ENCODE results near the gene JPH3. TPM values are rescaled to one million over a fixed set of nuclear protein-coding genes. Genes with fewer than 3 reads are reported as not detected.

The JPH3 gene
- polyA plus RNA-seq, 1 experiment: 0.02 TPM

DNA sequence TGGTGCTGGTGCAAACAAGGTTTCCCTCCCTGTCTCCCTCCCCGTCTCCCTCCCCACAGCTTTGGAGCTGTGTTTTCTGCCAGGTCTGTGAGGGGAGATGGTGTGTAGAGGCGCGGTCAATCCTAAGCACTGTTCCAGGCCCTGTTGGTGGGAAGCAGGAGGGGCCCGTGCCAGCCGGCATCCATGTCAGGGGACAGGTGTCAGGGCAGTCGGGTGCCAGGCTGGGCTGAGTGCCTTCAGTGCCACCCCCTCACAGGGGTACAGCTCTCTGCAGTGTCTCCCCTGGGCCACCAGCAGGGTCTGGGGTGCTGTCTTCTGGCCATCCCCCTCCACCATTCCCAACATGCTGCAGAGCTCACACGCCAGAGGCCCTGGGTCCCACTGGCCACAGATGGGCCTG is 89.9 kb downstream of the JPH3 start:
- peaks cover 9% of the 10 kb centered on the region for H3K27me3 ChIP-seq (ENCODE audit: control insufficient read depth, insufficient read depth, low read length)
- no peak overlapping the region for H3K27ac ChIP-seq (ENCODE audit: low read depth, low read length)
- H3K4me3 ChIP-seq (ENCODE audit: low read depth, low read length): no peak overlapping the region
- TF ChIP-seq, protein P1, sequence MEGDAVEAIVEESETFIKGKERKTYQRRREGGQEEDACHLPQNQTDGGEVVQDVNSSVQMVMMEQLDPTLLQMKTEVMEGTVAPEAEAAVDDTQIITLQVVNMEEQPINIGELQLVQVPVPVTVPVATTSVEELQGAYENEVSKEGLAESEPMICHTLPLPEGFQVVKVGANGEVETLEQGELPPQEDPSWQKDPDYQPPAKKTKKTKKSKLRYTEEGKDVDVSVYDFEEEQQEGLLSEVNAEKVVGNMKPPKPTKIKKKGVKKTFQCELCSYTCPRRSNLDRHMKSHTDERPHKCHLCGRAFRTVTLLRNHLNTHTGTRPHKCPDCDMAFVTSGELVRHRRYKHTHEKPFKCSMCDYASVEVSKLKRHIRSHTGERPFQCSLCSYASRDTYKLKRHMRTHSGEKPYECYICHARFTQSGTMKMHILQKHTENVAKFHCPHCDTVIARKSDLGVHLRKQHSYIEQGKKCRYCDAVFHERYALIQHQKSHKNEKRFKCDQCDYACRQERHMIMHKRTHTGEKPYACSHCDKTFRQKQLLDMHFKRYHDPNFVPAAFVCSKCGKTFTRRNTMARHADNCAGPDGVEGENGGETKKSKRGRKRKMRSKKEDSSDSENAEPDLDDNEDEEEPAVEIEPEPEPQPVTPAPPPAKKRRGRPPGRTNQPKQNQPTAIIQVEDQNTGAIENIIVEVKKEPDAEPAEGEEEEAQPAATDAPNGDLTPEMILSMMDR (IDR thresholded peaks at IDR 0.05; ENCODE audit: low read depth, low read length): no peak
- peaks cover 4% of the 10 kb centered on the region; the same call in 1 of the 2 replicates for H3K9me3 ChIP-seq (ENCODE audit: control insufficient read depth, insufficient read depth, low read length)
- ChIA-PET POLR2A (interaction anchor here (0.9 kb wide), 1 partner anchor 179 kb away, joined by 6 read pairs; no protein-coding TSS in a partner anchor), CTCF (no interaction called here)
- no peak for DNase-seq (ENCODE audit: low read depth, low spot score)

DNA sequence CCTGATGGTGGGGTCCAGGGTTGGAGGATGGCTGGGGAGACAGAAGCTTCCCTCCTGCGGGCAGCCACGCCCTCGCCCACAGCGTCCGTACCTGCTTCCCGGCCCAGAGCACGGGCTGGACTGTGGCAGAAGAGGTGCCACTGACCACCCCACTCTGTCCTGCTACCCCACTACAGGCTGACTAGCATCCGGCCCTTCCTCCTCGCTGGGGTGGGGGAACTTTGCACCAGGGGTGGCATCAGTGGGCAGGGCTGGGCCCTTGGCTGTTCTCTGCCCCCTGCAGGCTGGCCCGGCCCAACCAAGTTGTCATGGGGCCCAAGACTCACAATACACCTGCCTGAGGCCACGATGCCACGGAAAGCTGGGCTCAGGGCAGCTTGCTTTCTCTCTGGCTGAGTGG is 90.4 kb downstream of the JPH3 start:
- ChIA-PET CTCF (no interaction called here), POLR2A (interaction anchor here (0.9 kb wide), 1 partner anchor 179 kb away, joined by 6 read pairs; no protein-coding TSS in a partner anchor)
- no peak for DNase-seq (ENCODE audit: low read depth, low spot score)
- Histone ChIP-seq H3K4me3 (ENCODE audit: low read depth, low read length) (no peak overlapping the region), H3K9me3 (ENCODE audit: control insufficient read depth, insufficient read depth, low read length) (peaks cover 4% of the 10 kb centered on the region; the same call in 1 of the 2 replicates), H3K27me3 (ENCODE audit: control insufficient read depth, insufficient read depth, low read length) (peaks cover 9% of the 10 kb centered on the region), H3K27ac (ENCODE audit: low read depth, low read length) (no peak overlapping the region)
- TF ChIP-seq, protein P1 (IDR thresholded peaks at IDR 0.05; ENCODE audit: low read depth, low read length): no peak

DNA sequence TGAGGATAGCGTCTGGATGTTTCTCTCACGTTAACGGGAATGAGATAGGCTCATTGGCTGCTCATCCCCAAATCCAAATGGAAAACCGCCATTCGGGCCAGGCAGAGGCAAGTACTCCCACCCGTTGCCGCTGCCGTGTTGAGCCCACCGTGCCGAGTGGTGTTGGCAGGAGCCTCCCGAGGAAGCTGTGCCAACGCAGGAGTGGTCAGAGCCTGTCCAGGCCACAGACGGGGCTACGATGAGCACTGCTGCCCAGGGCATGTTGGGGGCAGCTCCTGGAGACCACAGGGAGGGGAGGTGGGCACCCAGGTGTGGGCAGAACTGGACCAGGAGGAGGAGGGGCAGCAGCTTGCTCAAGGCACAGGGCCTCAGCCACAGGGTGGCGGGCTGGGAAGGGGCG is 91.5 kb downstream of the JPH3 start:
- ChIA-PET POLR2A (no interaction called here), CTCF (no interaction called here)
- TF ChIP-seq, protein P1 (IDR thresholded peaks at IDR 0.05; ENCODE audit: low read depth, low read length): no peak
- DNase-seq (ENCODE audit: low read depth, low spot score): no peak
- Histone ChIP-seq H3K9me3 (ENCODE audit: control insufficient read depth, insufficient read depth, low read length) (peaks cover 4% of the 10 kb centered on the region; the same call in 1 of the 2 replicates), H3K27ac (ENCODE audit: low read depth, low read length) (no peak overlapping the region), H3K27me3 (ENCODE audit: control insufficient read depth, insufficient read depth, low read length) (peaks cover 5% of the 10 kb centered on the region), H3K4me3 (ENCODE audit: low read depth, low read length) (no peak overlapping the region)

DNA sequence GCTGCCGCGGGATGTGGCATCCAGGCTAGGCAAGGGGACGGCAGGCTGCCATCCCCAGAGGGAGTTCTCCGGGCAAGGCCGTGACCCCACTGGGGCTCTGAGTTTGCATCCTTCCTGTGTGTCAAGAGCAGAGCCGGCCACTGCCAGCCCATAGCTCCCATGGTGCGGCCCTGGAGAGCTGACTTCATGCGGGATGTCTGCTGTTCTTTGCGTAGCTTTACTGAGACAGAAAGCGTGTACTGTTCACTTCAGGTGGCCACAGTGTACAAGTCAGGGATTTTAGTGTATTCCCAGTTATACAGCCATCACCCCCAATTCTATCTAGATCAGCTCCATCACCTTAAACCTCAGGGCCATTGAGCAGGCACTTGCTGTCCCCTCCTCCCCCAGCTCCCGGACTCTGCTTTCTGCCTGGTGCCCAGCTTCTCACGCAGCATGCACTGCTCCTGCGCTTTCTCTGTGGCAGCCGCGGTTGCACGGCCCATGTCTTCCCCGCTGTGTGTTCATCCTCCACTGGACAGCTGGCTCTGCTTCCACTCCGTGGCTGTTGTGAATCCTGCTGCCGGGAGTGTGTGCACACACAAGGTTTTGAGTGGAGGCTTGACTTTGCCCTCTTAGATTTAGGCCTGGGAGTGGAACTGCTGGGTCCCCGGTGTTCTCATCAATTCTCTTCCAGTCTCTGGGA is 92.3 kb downstream of the JPH3 start:
- ChIA-PET POLR2A (interaction anchor here (0.6 kb wide), 1 partner anchor 257 kb away, joined by 7 read pairs; the partner anchor contains the start of gene BANP), CTCF (interaction anchor here (0.6 kb wide), 1 partner anchor 85 kb away, joined by 3 read pairs; no protein-coding TSS in a partner anchor)
- Histone ChIP-seq H3K9me3 (ENCODE audit: control insufficient read depth, insufficient read depth, low read length) (peaks cover 4% of the 10 kb centered on the region; the same call in 1 of the 2 replicates), H3K27ac (ENCODE audit: low read depth, low read length) (no peak overlapping the region), H3K27me3 (ENCODE audit: control insufficient read depth, insufficient read depth, low read length) (peaks cover 3% of the 10 kb centered on the region), H3K4me3 (ENCODE audit: low read depth, low read length) (no peak overlapping the region)
- TF ChIP-seq, protein P1 (IDR thresholded peaks at IDR 0.05; ENCODE audit: low read depth, low read length): no peak
- DNase-seq (ENCODE audit: low read depth, low spot score): no peak

DNA sequence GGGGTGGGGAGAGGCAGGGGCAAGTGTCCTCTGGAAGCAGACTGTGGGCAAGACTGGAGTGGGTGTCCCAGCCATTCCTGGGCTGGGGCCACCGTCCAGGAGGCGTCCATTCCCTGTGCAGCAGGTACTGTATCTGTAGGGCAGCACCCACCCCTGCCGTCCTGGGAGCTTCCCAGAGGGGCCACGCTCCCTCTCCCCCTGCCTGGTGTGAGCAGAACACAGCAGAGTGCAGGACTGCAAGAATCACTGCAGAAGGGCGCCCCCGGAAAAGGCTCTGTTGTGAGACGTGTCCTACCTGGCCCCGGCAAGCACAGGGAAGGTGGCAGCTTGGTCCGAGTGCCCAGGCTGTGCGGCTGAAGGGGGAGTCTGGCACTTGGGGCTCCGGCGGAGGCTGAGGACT is 93.2 kb downstream of the JPH3 start:
- DNase-seq (ENCODE audit: low read depth, low spot score): no peak
- Histone ChIP-seq H3K9me3 (ENCODE audit: control insufficient read depth, insufficient read depth, low read length) (no peaks in the 10 kb centered on the region; the same call in 1 of the 2 replicates), H3K4me3 (ENCODE audit: low read depth, low read length) (no peak overlapping the region), H3K27me3 (ENCODE audit: control insufficient read depth, insufficient read depth, low read length) (no peaks in the 10 kb centered on the region), H3K27ac (ENCODE audit: low read depth, low read length) (no peak overlapping the region)
- POLR2A ChIA-PET: interaction anchor here (0.6 kb wide), 1 partner anchor 256 kb away, joined by 7 read pairs; the partner anchor contains the start of gene BANP
- CTCF ChIA-PET: no interaction called here
- TF ChIP-seq, protein P1 (IDR thresholded peaks at IDR 0.05; ENCODE audit: low read depth, low read length): no peak
